ENCODE results near the gene HS3ST4.

Gene HS3ST4

GRCh38 chr16:25823891-25824290 is 132.1 kb downstream of the HS3ST4 start:
- Mint-ChIP-seq H3K4me3 (no peak overlapping the region), H3K27ac (no peak overlapping the region), H3K4me1 (ENCODE audit: low read depth) (no peaks in the 10 kb centered on the region), H3K27me3 (no peaks in the 10 kb centered on the region), H3K36me3 (ENCODE audit: low read depth) (no peaks in the 10 kb centered on the region), H3K9me3 (no peaks in the 10 kb centered on the region)
- intact Hi-C loops (cut with micrococcal nuclease), result no loop called here

- Mint-ChIP-seq H3K27me3 (no peaks in the 10 kb centered on the region), H3K36me3 (ENCODE audit: low read depth) (no peaks in the 10 kb centered on the region), H3K9me3 (no peaks in the 10 kb centered on the region), H3K4me1 (ENCODE audit: low read depth) (no peaks in the 10 kb centered on the region), H3K27ac (no peak overlapping the region), H3K4me3 (no peak overlapping the region)
- intact Hi-C loops (cut with micrococcal nuclease), result no loop called here
Observed at GRCh38 chr16:25827709-25828108, 135.9 kb downstream of the HS3ST4 start.

- H3K4me3 Mint-ChIP-seq, result no peak overlapping the region
- no peaks in the 10 kb centered on the region for H3K9me3 Mint-ChIP-seq
- no peak overlapping the region for H3K27ac Mint-ChIP-seq
- no peaks in the 10 kb centered on the region for H3K36me3 Mint-ChIP-seq (ENCODE audit: low read depth)
- no peaks in the 10 kb centered on the region for H3K4me1 Mint-ChIP-seq (ENCODE audit: low read depth)
- intact Hi-C loops (cut with micrococcal nuclease), result no loop called here
- H3K27me3 Mint-ChIP-seq, result no peaks in the 10 kb centered on the region
Observed at GRCh38 chr16:25828510-25828909, 136.8 kb downstream of the HS3ST4 start.

- intact Hi-C loops (cut with micrococcal nuclease), result no loop called here
- H3K4me3 Mint-ChIP-seq, result no peak overlapping the region
- no peaks in the 10 kb centered on the region for H3K36me3 Mint-ChIP-seq (ENCODE audit: low read depth)
- H3K27ac Mint-ChIP-seq, result no peak overlapping the region
- H3K9me3 Mint-ChIP-seq, result no peaks in the 10 kb centered on the region
- no peaks in the 10 kb centered on the region for H3K4me1 Mint-ChIP-seq (ENCODE audit: low read depth)
- H3K27me3 Mint-ChIP-seq, result no peaks in the 10 kb centered on the region
Observed at GRCh38 chr16:25832291-25832690, 140.5 kb downstream of the HS3ST4 start.

GRCh38 chr16:25834101-25834500 is 142.3 kb downstream of the HS3ST4 start:
- intact Hi-C loops (cut with micrococcal nuclease), result no loop called here

GRCh38 chr16:25835126-25835525 is 143.4 kb downstream of the HS3ST4 start:
- no peak overlapping the region for H3K4me3 Mint-ChIP-seq
- no peak overlapping the region for H3K27ac Mint-ChIP-seq
- H3K9me3 Mint-ChIP-seq, result no peaks in the 10 kb centered on the region
- H3K4me1 Mint-ChIP-seq (ENCODE audit: low read depth), result no peaks in the 10 kb centered on the region
- H3K36me3 Mint-ChIP-seq (ENCODE audit: low read depth), result no peaks in the 10 kb centered on the region
- no peaks in the 10 kb centered on the region for H3K27me3 Mint-ChIP-seq
- intact Hi-C loops (cut with micrococcal nuclease), result loop anchor here (5.0 kb wide), 2 partner anchors 812 to 1272 kb away; no protein-coding TSS in a partner anchor

More at GRCh38 chr16:25834101-25834500, 142.3 kb downstream of the HS3ST4 start:
- Mint-ChIP-seq H3K36me3 (ENCODE audit: low read depth) (no peaks in the 10 kb centered on the region), H3K4me3 (no peak overlapping the region), H3K27ac (no peak overlapping the region), H3K4me1 (ENCODE audit: low read depth) (no peaks in the 10 kb centered on the region), H3K27me3 (no peaks in the 10 kb centered on the region), H3K9me3 (no peaks in the 10 kb centered on the region)

- Mint-ChIP-seq H3K4me3 (no peak overlapping the region), H3K27me3 (no peaks in the 10 kb centered on the region), H3K9me3 (no peaks in the 10 kb centered on the region), H3K27ac (no peak overlapping the region), H3K36me3 (ENCODE audit: low read depth) (no peaks in the 10 kb centered on the region), H3K4me1 (ENCODE audit: low read depth) (no peaks in the 10 kb centered on the region)
- intact Hi-C loops (cut with micrococcal nuclease), result loop anchor here (5.0 kb wide), 2 partner anchors 809 to 1269 kb away; no protein-coding TSS in a partner anchor
Observed at GRCh38 chr16:25838724-25839186, 147.0 kb downstream of the HS3ST4 start.

- H3K4me3 Mint-ChIP-seq, result no peak overlapping the region
- H3K36me3 Mint-ChIP-seq (ENCODE audit: low read depth), result no peaks in the 10 kb centered on the region
- intact Hi-C loops (cut with micrococcal nuclease), result no loop called here
- H3K27me3 Mint-ChIP-seq, result no peaks in the 10 kb centered on the region
- H3K9me3 Mint-ChIP-seq, result no peaks in the 10 kb centered on the region
- H3K4me1 Mint-ChIP-seq (ENCODE audit: low read depth), result no peaks in the 10 kb centered on the region
- H3K27ac Mint-ChIP-seq, result no peak overlapping the region
Observed at GRCh38 chr16:25841761-25842160, 150.0 kb downstream of the HS3ST4 start.

GRCh38 chr16:25845901-25846300 is 154.1 kb downstream of the HS3ST4 start:
- no peak overlapping the region for H3K27ac Mint-ChIP-seq
- H3K9me3 Mint-ChIP-seq, result no peaks in the 10 kb centered on the region
- no peaks in the 10 kb centered on the region for H3K36me3 Mint-ChIP-seq (ENCODE audit: low read depth)
- intact Hi-C loops (cut with micrococcal nuclease), result no loop called here
- H3K4me3 Mint-ChIP-seq, result no peak overlapping the region
- no peaks in the 10 kb centered on the region for H3K4me1 Mint-ChIP-seq (ENCODE audit: low read depth)
- no peaks in the 10 kb centered on the region for H3K27me3 Mint-ChIP-seq

- Mint-ChIP-seq H3K4me1 (ENCODE audit: low read depth) (no peaks in the 10 kb centered on the region), H3K27me3 (no peaks in the 10 kb centered on the region), H3K36me3 (ENCODE audit: low read depth) (no peaks in the 10 kb centered on the region), H3K4me3 (no peak overlapping the region), H3K27ac (no peak overlapping the region), H3K9me3 (no peaks in the 10 kb centered on the region)
- intact Hi-C loops (cut with micrococcal nuclease), result no loop called here
Observed at GRCh38 chr16:25854141-25854540, 162.4 kb downstream of the HS3ST4 start.

GRCh38 chr16:25855063-25855462 is 163.3 kb downstream of the HS3ST4 start:
- Mint-ChIP-seq H3K27me3 (no peaks in the 10 kb centered on the region), H3K36me3 (ENCODE audit: low read depth) (no peaks in the 10 kb centered on the region), H3K4me1 (ENCODE audit: low read depth) (no peaks in the 10 kb centered on the region), H3K9me3 (no peaks in the 10 kb centered on the region), H3K4me3 (no peak overlapping the region), H3K27ac (no peak overlapping the region)
- intact Hi-C loops (cut with micrococcal nuclease), result no loop called here

GRCh38 chr16:25855818-25856217 is 164.1 kb downstream of the HS3ST4 start:
- Mint-ChIP-seq H3K36me3 (ENCODE audit: low read depth) (no peaks in the 10 kb centered on the region), H3K27me3 (no peaks in the 10 kb centered on the region), H3K4me1 (ENCODE audit: low read depth) (no peaks in the 10 kb centered on the region), H3K4me3 (no peak overlapping the region), H3K27ac (no peak overlapping the region), H3K9me3 (no peaks in the 10 kb centered on the region)
- intact Hi-C loops (cut with micrococcal nuclease), result no loop called here

- Mint-ChIP-seq H3K4me1 (ENCODE audit: low read depth) (no peaks in the 10 kb centered on the region), H3K9me3 (no peaks in the 10 kb centered on the region), H3K4me3 (no peak overlapping the region), H3K36me3 (ENCODE audit: low read depth) (no peaks in the 10 kb centered on the region), H3K27ac (no peak overlapping the region), H3K27me3 (no peaks in the 10 kb centered on the region)
- intact Hi-C loops (cut with micrococcal nuclease), result no loop called here
Observed at GRCh38 chr16:25859645-25860044, 167.9 kb downstream of the HS3ST4 start.

GRCh38 chr16:25867041-25867440 is 175.3 kb downstream of the HS3ST4 start:
- Mint-ChIP-seq H3K27ac (no peak overlapping the region), H3K36me3 (ENCODE audit: low read depth) (no peaks in the 10 kb centered on the region), H3K4me1 (ENCODE audit: low read depth) (no peaks in the 10 kb centered on the region), H3K9me3 (no peaks in the 10 kb centered on the region), H3K27me3 (no peaks in the 10 kb centered on the region), H3K4me3 (no peak overlapping the region)
- intact Hi-C loops (cut with micrococcal nuclease), result no loop called here

- Mint-ChIP-seq H3K27ac (no peak overlapping the region), H3K27me3 (no peaks in the 10 kb centered on the region), H3K4me1 (ENCODE audit: low read depth) (no peaks in the 10 kb centered on the region), H3K4me3 (no peak overlapping the region), H3K36me3 (ENCODE audit: low read depth) (no peaks in the 10 kb centered on the region), H3K9me3 (peaks cover 5% of the 10 kb centered on the region)
- intact Hi-C loops (cut with micrococcal nuclease), result no loop called here
Observed at GRCh38 chr16:25868106-25868505, 176.3 kb downstream of the HS3ST4 start.
